Colonic mucosa (tissue), 4 donors: ENCODE results near the gene DUSP9. TPM values are rescaled to one million over a fixed set of nuclear protein-coding genes. Genes with fewer than 3 reads are reported as not detected.
"Not testable (repeated sequence)": the region's sequence is repeated elsewhere in the genome, so short reads cannot be mapped to it uniquely, and the experiment has no call there.

Experiments used
- DNase-seq: peaks from one replicate; pipeline ENCODE4 v3.0.0-alpha.2; 2020
- H3K27ac ChIP-seq: fragments of 200-600 bp; one replicate; pipeline ENCODE4 v1.8.0; 2021
- H3K27me3 ChIP-seq: fragments of 200-600 bp; one replicate; pipeline ENCODE4 v1.8.0; 2021
- H3K36me3 ChIP-seq: fragments of 200-600 bp; one replicate; pipeline ENCODE4 v1.8.0; 2021
- H3K4me1 ChIP-seq: fragments of 200-600 bp; one replicate; pipeline ENCODE4 v1.8.0; 2021; ENCODE audit warnings: mild to moderate bottlenecking
- H3K4me3 ChIP-seq: fragments of 200-600 bp; one replicate; pipeline ENCODE4 v1.8.0; 2021
- H3K9ac ChIP-seq, 2 donors: one replicate each; pipeline ENCODE4 v1.7.0; 2013; ENCODE audit warnings: control low read depth in 2 of 2, low read depth in 2 of 2, low read length in 2 of 2
- H3K9me3 ChIP-seq: fragments of 200-600 bp; one replicate; pipeline ENCODE4 v1.8.0; 2021
- intact Hi-C: fragments of 100-400 bp; cut with DNase I; formaldehyde crosslinking; loops from one replicate; pipeline ENCODE4 v1.14.1; 2022
- total RNA-seq, 2 donors: library from RNA; stranded (reverse); fragmentation: NEBNext Ultra II Directional in 1 of 2; extraction: Animal tissue kit (Norgen Biotek cat#: 25700) in 1 of 2; gene quantifications; one replicate each; pipeline ENCODE4 v1.2.1, GENCODE V29; 2021
- TF ChIP-seq, protein P1 (sequence below): fragments of 200-600 bp; IDR thresholded peaks from one replicate; pipeline ENCODE4 v1.8.0; 2022; ENCODE audit warnings: antibody characterized with exemption, mild to moderate bottlenecking
- donor health status: healthy.
- donor health status: DM: no; HTN: no; CAD: no.
- donor health status: DM: no; HTN: no; CAD: no.

The DUSP9 gene
- total RNA-seq, 2 donors from 2014 or later = 0.49 TPM; not detected in 1

GRCh38 chrX:153672531-153673427 is 25.8 kb downstream of the DUSP9 start:
- H3K9ac ChIP-seq = no peak overlapping the region
- no peak overlapping the region for H3K4me3 ChIP-seq
- H3K4me1 ChIP-seq = no peaks in the 10 kb centered on the region
- no peaks in the 10 kb centered on the region for H3K9me3 ChIP-seq
- no peaks in the 10 kb centered on the region for H3K36me3 ChIP-seq
- TF ChIP-seq, protein P1, sequence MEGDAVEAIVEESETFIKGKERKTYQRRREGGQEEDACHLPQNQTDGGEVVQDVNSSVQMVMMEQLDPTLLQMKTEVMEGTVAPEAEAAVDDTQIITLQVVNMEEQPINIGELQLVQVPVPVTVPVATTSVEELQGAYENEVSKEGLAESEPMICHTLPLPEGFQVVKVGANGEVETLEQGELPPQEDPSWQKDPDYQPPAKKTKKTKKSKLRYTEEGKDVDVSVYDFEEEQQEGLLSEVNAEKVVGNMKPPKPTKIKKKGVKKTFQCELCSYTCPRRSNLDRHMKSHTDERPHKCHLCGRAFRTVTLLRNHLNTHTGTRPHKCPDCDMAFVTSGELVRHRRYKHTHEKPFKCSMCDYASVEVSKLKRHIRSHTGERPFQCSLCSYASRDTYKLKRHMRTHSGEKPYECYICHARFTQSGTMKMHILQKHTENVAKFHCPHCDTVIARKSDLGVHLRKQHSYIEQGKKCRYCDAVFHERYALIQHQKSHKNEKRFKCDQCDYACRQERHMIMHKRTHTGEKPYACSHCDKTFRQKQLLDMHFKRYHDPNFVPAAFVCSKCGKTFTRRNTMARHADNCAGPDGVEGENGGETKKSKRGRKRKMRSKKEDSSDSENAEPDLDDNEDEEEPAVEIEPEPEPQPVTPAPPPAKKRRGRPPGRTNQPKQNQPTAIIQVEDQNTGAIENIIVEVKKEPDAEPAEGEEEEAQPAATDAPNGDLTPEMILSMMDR = no peak
- intact Hi-C loops = no loop called here
- H3K27ac ChIP-seq = no peak overlapping the region
- DNase-seq = no peak
- no peaks in the 10 kb centered on the region for H3K27me3 ChIP-seq

DNA sequence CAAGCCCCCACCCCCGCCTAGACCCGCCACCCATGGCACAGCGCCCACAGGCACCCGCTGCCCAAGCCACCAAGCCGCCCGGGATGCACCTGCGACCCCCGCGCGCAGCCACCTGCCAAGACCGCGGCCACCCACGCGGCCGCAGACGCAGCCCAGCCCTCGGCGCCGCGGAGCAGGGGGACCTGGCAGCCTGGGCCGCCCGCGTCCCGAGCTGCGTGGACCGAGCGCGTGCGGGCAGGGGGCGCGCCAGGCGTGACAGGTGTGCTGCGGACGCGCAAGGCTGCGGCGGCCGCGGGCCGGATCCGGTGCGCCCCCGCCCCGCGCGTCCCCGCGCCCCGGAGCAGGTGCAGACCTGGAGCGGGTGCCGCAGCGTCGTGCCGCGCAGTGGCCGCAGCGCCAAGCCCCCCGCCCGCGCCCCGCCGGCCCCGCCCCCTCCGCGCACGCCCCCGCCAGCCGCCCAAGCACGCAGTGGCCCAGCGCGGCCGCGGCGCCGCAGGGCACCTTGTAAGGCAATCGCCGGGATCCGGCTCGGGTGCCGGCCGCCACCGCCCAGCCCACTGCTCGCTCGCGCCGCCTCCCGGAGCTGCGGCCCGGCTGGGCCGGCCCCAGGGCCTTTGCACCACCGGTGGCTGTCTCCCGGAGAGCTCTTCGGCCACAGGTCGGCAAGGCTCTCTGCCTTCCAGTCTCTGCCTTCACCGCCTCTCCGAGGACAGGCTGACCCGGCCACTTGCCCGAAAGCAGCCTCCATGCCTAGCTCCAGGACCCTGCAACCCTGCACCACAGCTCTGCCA is 26.6 kb downstream of the DUSP9 start, which contains the start of gene PNCK:
Gene PNCK (minus strand): TSS at position 386 of the 791 bp plus-strand sequence. CDS start 737 bp downstream, outside the sequence.
- no peaks in the 10 kb centered on the region for H3K27me3 ChIP-seq
- H3K9ac ChIP-seq = no peak within 1 kb of the TSS
- no peak within 1 kb of the TSS for H3K4me3 ChIP-seq
- DNase-seq = no peak
- H3K4me1 ChIP-seq = no peaks in the 10 kb centered on the region
- H3K9me3 ChIP-seq = no peaks in the 10 kb centered on the region
- intact Hi-C loops = no loop called here
- TF ChIP-seq, protein P1 = no peak
- no peaks in the 10 kb centered on the region for H3K36me3 ChIP-seq
- no peak within 1 kb of the TSS for H3K27ac ChIP-seq

DNA sequence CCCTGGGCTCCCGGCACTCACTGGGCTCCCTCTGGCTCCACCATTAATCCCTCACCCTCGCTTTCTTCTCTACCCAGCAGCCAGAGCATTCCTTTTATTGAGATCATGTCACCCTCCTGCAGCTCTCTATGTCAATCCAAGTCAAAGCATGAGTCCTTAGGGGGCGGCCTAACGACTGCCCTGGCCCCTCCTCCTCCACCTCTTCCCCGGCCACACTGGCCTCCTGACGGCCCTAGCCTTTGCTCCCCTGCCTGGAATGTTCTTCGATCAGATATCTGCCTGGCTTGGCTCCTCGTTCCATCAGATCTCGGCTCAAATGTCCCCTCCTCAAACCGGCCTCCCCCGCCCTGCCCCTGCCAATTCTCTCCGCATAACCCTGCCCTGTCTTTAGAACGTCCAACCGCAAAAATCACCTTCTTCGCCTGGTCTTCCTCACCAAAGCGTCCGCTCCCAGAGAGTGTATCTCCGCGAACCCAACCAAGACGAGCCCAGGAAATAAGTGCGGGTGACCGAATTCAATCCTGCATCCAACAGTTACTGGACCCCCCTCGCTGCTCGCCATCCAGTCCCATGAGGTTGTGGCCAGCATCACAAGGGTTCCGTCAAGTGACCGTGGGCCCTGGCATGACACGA is 27.3 kb downstream of the DUSP9 start:
- Histone ChIP-seq H3K27ac (no peak overlapping the region), H3K9me3 (no peaks in the 10 kb centered on the region), H3K9ac (no peak overlapping the region), H3K27me3 (no peaks in the 10 kb centered on the region), H3K4me3 (no peak overlapping the region), H3K4me1 (no peaks in the 10 kb centered on the region), H3K36me3 (no peaks in the 10 kb centered on the region)
- intact Hi-C loops = no loop called here
- DNase-seq = no peak
- TF ChIP-seq, protein P1 = no peak

GRCh38 chrX:153681175-153681574 is 34.2 kb downstream of the DUSP9 start:
- H3K9ac ChIP-seq = no peak overlapping the region
- no peak for DNase-seq
- H3K27me3 ChIP-seq = no peaks in the 10 kb centered on the region
- H3K4me1 ChIP-seq = no peaks in the 10 kb centered on the region
- TF ChIP-seq, protein P1 = no peak
- no peaks in the 10 kb centered on the region for H3K9me3 ChIP-seq
- no peak overlapping the region for H3K4me3 ChIP-seq
- intact Hi-C loops = no loop called here
- no peak overlapping the region for H3K27ac ChIP-seq
- H3K36me3 ChIP-seq = no peaks in the 10 kb centered on the region

- H3K9ac ChIP-seq, H3K36me3 ChIP-seq, intact Hi-C loops, H3K4me3 ChIP-seq, H3K27me3 ChIP-seq, H3K27ac ChIP-seq, H3K4me1 ChIP-seq, DNase-seq, H3K9me3 ChIP-seq: not testable (repeated sequence)
Measured at GRCh38 chrX:153683486-153683885, 36.5 kb downstream of the DUSP9 start.
